HT-29 (cell line): Measurements from ENCODE around the gene RMI1. TPM values are rescaled to one million over a fixed set of nuclear protein-coding genes. Genes with fewer than 3 reads are reported as not detected.
"Not testable (repeated sequence)": the region's sequence is repeated elsewhere in the genome, so short reads cannot be mapped to it uniquely, and the experiment has no call there.

Source experiments
- DNase-seq: peaks from one replicate; pipeline ENCODE4 v3.0.0-alpha.2; 2015; ENCODE audit warnings: low spot score
- small RNA-seq: library from RNA; depleted of rRNA; stranded (forward); fragments of <200 nt; gene quantifications from one replicate; pipeline ENCODE3, GENCODE V24; 2014
- total RNA-seq: library from RNA; depleted of rRNA; stranded (reverse); fragments of >200 nt; shearing (Covaris generic); gene quantifications from 2 replicates; pipeline ENCODE4 v1.2.3, GENCODE V29; 2014; rRNA removed

Gene RMI1
- total RNA-seq, 1 experiment from 2014 or later: 2.2 TPM

GRCh38 chr9:84002344-84002743, 21.7 kb downstream of the RMI1 start:
- no peak for DNase-seq

- no peak for DNase-seq
These were observed 22.6 kb downstream of the RMI1 start for GRCh38 chr9:84003246-84003645.

- DNase-seq: no peak
These were observed 27.1 kb downstream of the RMI1 start for GRCh38 chr9:84007662-84008061.

GRCh38 chr9:84024041-84024575, 43.5 kb downstream of the RMI1 start:
- no peak for DNase-seq

- DNase-seq: no peak
These were observed 46.6 kb downstream of the RMI1 start for GRCh38 chr9:84027201-84027600.

- no peak for DNase-seq
These were observed 50.9 kb downstream of the RMI1 start for GRCh38 chr9:84031534-84031933.

- DNase-seq: not testable (repeated sequence)
These were observed 61.3 kb downstream of the RMI1 start for GRCh38 chr9:84041857-84042256.

GRCh38 chr9:84045481-84046097, 65.0 kb downstream of the RMI1 start:
- no peak for DNase-seq

Small RNA genes lying within 50 kb of the gene (small RNA-seq; reads per million reads assigned to genes)
- not detected for gene RF00019

Other genes starting within 250 kb of the RMI1 start
- 0.74 TPM in 1 of 2 replicates, not detected in the other for gene GKAP1, start 163.0 kb upstream of the RMI1 start, total RNA-seq
- gene KIF27, start 59.4 kb upstream of the RMI1 start, total RNA-seq: 0.20 and 0.37 TPM in 2 replicates
- gene HNRNPK, start 590 bp upstream of the RMI1 start, total RNA-seq: 552 and 575 TPM in 2 replicates